Measurements from ENCODE around the gene MAB21L3.

DNA sequence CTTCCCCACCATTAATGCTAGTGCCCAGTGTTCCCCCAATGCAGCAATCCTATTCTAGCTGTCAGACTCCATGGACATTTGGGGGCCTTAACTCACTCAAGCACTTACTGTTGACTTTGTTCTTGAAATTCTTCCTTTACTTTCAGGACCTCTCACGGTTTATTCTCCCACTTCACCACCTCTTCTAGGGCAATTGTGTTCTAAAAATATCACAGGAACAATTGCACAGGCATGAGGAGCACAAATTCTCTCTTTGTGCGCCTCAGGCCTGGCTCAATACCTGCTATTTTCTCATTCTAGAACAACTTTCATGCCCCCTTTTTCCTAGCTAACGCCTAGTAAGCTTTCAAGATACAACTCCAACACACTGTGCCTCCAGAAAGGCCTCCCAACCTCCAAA, 7.3 kb downstream of the MAB21L3 start:
- no peak for TF ChIP-seq CTCF (IDR thresholded peaks at IDR 0.05)
- no peak for TF ChIP-seq POLR2A (IDR thresholded peaks at IDR 0.05)
